Neural cell (in vitro differentiated cells): ENCODE data around the gene RPL39L. TPM values are rescaled to one million over a fixed set of nuclear protein-coding genes. Genes with fewer than 3 reads are reported as not detected.

ENCODE experiments used
- H2AFZ ChIP-seq: fragments of 200-600, 300-800 bp; sonication (generic), shearing (Covaris generic); 2 replicates; pipeline ENCODE4 v1.6.0; 2014; ENCODE audit warnings: low read depth, mild to moderate bottlenecking, antibody characterized with exemption, low read length, moderate library complexity
- H3F3A ChIP-seq: fragments of 200-600 bp; shearing (Covaris generic); 2 replicates; pipeline ENCODE4 v1.6.1; 2016; ENCODE audit warnings: mild to moderate bottlenecking, moderate library complexity, mixed read lengths, antibody characterized with exemption, low read length; ENCODE audit not compliant: insufficient read depth, poor library complexity, severe bottlenecking
- H3K27ac ChIP-seq: fragments of 200-600, 300-800 bp; sonication (generic), shearing (Covaris generic); 2 replicates; pipeline ENCODE4 v1.5.1; 2014; ENCODE audit warnings: mild to moderate bottlenecking, low read length, moderate library complexity
- H3K27me3 ChIP-seq: fragments of 300-800, 200-600 bp; sonication (generic), shearing (Covaris generic); 2 replicates; pipeline ENCODE4 v1.6.0; 2014; ENCODE audit warnings: mild to moderate bottlenecking, low read depth, low read length, moderate library complexity; ENCODE audit not compliant: insufficient read depth
- H3K36me3 ChIP-seq: fragments of 300-800, 200-600 bp; sonication (generic), shearing (Covaris generic); 2 replicates; pipeline ENCODE4 v1.5.1; 2014; ENCODE audit warnings: mild to moderate bottlenecking, antibody characterized with exemption, low read length, moderate library complexity; ENCODE audit not compliant: insufficient read depth
- H3K4me2 ChIP-seq: fragments of 300-800, 200-600 bp; sonication (generic), shearing (Covaris generic); 2 replicates; pipeline ENCODE4 v1.6.0; 2014; ENCODE audit warnings: mild to moderate bottlenecking, low read length
- H3K4me3 ChIP-seq: fragments of 300-800, 200-600 bp; sonication (generic), shearing (Covaris generic); 2 replicates; pipeline ENCODE4 v1.5.1; 2014; ENCODE audit warnings: mild to moderate bottlenecking, low read length, moderate library complexity
- H3K79me2 ChIP-seq: fragments of 200-600 bp; shearing (Covaris generic); replicated peaks from 2 replicates; pipeline ENCODE4 v1.6.0; 2014; ENCODE audit warnings: mild to moderate bottlenecking, low read length, moderate library complexity; ENCODE audit not compliant: insufficient read depth
- H3K9ac ChIP-seq: fragments of 300-800, 200-600 bp; sonication (generic), shearing (Covaris generic); 2 replicates; pipeline ENCODE4 v1.6.1; 2016; ENCODE audit warnings: mild to moderate bottlenecking, low read length, mixed read lengths
- H3K9me2 ChIP-seq: fragments of 200-600 bp; shearing (Covaris generic); 2 replicates; pipeline ENCODE4 v1.6.1; 2016; ENCODE audit warnings: mild to moderate bottlenecking, low read length, mixed read lengths; ENCODE audit not compliant: insufficient read depth
- H3K9me3 ChIP-seq: fragments of 200-600, 300-800 bp; sonication (generic), shearing (Covaris generic); 2 replicates; pipeline ENCODE4 v1.6.1; 2016; ENCODE audit warnings: mild to moderate bottlenecking, mixed run types, low read length, moderate library complexity, mixed read lengths
- H4K20me1 ChIP-seq: fragments of 200-600 bp; shearing (Covaris generic); 2 replicates; pipeline ENCODE4 v1.6.1; 2016; ENCODE audit warnings: mild to moderate bottlenecking, mixed run types; ENCODE audit not compliant: insufficient read depth
- EP300 ChIP-seq: fragments of 450-650 bp; conservative IDR thresholded peaks from 2 replicates; pipeline ENCODE4 v1.6.1; 2014; ENCODE audit warnings: antibody characterized with exemption, mild to moderate bottlenecking, moderate library complexity; ENCODE audit not compliant: poor library complexity, severe bottlenecking
- EZH2 ChIP-seq: fragments of 200-600, 300-800 bp; shearing (Covaris generic), sonication (generic); IDR thresholded peaks from 2 replicates; pipeline ENCODE4 v1.6.1; 2014; ENCODE audit warnings: antibody characterized with exemption, low read length, borderline replicate concordance, mild to moderate bottlenecking; ENCODE audit not compliant: insufficient read depth, poor library complexity, severe bottlenecking
- MXI1 ChIP-seq: fragments of 450-650 bp; conservative IDR thresholded peaks from 2 replicates; pipeline ENCODE4 v1.6.1; 2014; ENCODE audit warnings: antibody characterized with exemption, mild to moderate bottlenecking; ENCODE audit not compliant: poor library complexity, severe bottlenecking
- POLR2AphosphoS5 ChIP-seq: IDR thresholded peaks from 2 replicates; pipeline ENCODE4 v1.6.1; 2012
- RAD21 ChIP-seq: fragments of 450-650 bp; conservative IDR thresholded peaks from 2 replicates; pipeline ENCODE4 v1.6.1; 2014; ENCODE audit warnings: antibody characterized with exemption, mild to moderate bottlenecking, moderate library complexity
- SMC3 ChIP-seq: fragments of 450-650 bp; conservative IDR thresholded peaks from 2 replicates; pipeline ENCODE4 v1.6.1; 2014; ENCODE audit warnings: antibody characterized with exemption, mild to moderate bottlenecking, moderate library complexity; ENCODE audit not compliant: poor library complexity
- TAF1 ChIP-seq: IDR thresholded peaks from 2 replicates; pipeline ENCODE4 v1.6.1; 2012; ENCODE audit warnings: low read depth
- polyA plus RNA-seq: library from polyadenylated mRNA; depleted of rRNA; stranded (reverse); fragments of >200 nt; gene quantifications from 2 replicates; pipeline ENCODE4 v1.2.3, GENCODE V29; 2014
- TF ChIP-seq, protein P1 (sequence below): fragments of 450-650 bp; IDR thresholded peaks from 2 replicates; pipeline ENCODE4 v1.5.1; 2014; ENCODE audit warnings: antibody characterized with exemption, mild to moderate bottlenecking, moderate library complexity; ENCODE audit not compliant: poor library complexity, severe bottlenecking
- TF ChIP-seq, protein P2 (sequence below): IDR thresholded peaks from 2 replicates; pipeline ENCODE4 v1.6.1; 2012; ENCODE audit warnings: borderline replicate concordance

The RPL39L gene
- polyA plus RNA-seq, 1 donor from 2014 or later: 19.9 TPM

DNA sequence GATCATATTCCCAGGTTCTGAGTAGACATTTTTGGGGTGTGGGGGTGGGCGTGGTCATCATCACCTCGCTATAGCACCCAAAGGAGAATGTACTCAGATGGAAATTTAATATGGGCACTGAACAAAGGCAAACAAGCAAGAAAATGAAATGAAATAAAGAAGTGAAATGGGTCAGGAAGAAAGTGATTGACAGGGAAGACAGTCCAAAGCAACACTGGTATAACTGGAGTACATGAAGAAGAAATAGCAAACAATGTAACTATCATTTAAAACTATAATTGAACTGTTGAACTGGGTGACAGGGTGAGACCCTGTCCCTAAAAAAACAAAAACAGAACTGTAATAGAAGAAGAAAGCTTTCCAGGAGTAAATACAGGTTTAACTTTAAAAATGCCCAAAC lies 24.8 kb downstream of the RPL39L start:
- Histone ChIP-seq H3K27ac (no peak overlapping the region), H3K9me3 (no peaks in the 10 kb centered on the region), H3K36me3 (no peaks in the 10 kb centered on the region), H3F3A (no peaks in the 10 kb centered on the region), H3K9ac (no peak overlapping the region), H3K9me2 (no peaks in the 10 kb centered on the region), H3K79me2 (no peaks in the 10 kb centered on the region), H3K4me3 (no peak overlapping the region), H3K27me3 (no peaks in the 10 kb centered on the region), H4K20me1 (no peaks in the 10 kb centered on the region), H3K4me2 (no peak overlapping the region), H2AFZ (no peak overlapping the region)
- no peak for TF ChIP-seq TAF1
- TF ChIP-seq, protein P1, sequence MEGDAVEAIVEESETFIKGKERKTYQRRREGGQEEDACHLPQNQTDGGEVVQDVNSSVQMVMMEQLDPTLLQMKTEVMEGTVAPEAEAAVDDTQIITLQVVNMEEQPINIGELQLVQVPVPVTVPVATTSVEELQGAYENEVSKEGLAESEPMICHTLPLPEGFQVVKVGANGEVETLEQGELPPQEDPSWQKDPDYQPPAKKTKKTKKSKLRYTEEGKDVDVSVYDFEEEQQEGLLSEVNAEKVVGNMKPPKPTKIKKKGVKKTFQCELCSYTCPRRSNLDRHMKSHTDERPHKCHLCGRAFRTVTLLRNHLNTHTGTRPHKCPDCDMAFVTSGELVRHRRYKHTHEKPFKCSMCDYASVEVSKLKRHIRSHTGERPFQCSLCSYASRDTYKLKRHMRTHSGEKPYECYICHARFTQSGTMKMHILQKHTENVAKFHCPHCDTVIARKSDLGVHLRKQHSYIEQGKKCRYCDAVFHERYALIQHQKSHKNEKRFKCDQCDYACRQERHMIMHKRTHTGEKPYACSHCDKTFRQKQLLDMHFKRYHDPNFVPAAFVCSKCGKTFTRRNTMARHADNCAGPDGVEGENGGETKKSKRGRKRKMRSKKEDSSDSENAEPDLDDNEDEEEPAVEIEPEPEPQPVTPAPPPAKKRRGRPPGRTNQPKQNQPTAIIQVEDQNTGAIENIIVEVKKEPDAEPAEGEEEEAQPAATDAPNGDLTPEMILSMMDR: no peak
- no peak for TF ChIP-seq RAD21
- TF ChIP-seq SMC3: no peak
- TF ChIP-seq EZH2: no peak
- TF ChIP-seq, protein P2, sequence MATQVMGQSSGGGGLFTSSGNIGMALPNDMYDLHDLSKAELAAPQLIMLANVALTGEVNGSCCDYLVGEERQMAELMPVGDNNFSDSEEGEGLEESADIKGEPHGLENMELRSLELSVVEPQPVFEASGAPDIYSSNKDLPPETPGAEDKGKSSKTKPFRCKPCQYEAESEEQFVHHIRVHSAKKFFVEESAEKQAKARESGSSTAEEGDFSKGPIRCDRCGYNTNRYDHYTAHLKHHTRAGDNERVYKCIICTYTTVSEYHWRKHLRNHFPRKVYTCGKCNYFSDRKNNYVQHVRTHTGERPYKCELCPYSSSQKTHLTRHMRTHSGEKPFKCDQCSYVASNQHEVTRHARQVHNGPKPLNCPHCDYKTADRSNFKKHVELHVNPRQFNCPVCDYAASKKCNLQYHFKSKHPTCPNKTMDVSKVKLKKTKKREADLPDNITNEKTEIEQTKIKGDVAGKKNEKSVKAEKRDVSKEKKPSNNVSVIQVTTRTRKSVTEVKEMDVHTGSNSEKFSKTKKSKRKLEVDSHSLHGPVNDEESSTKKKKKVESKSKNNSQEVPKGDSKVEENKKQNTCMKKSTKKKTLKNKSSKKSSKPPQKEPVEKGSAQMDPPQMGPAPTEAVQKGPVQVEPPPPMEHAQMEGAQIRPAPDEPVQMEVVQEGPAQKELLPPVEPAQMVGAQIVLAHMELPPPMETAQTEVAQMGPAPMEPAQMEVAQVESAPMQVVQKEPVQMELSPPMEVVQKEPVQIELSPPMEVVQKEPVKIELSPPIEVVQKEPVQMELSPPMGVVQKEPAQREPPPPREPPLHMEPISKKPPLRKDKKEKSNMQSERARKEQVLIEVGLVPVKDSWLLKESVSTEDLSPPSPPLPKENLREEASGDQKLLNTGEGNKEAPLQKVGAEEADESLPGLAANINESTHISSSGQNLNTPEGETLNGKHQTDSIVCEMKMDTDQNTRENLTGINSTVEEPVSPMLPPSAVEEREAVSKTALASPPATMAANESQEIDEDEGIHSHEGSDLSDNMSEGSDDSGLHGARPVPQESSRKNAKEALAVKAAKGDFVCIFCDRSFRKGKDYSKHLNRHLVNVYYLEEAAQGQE: no peak
- TF ChIP-seq MXI1: no peak

DNA sequence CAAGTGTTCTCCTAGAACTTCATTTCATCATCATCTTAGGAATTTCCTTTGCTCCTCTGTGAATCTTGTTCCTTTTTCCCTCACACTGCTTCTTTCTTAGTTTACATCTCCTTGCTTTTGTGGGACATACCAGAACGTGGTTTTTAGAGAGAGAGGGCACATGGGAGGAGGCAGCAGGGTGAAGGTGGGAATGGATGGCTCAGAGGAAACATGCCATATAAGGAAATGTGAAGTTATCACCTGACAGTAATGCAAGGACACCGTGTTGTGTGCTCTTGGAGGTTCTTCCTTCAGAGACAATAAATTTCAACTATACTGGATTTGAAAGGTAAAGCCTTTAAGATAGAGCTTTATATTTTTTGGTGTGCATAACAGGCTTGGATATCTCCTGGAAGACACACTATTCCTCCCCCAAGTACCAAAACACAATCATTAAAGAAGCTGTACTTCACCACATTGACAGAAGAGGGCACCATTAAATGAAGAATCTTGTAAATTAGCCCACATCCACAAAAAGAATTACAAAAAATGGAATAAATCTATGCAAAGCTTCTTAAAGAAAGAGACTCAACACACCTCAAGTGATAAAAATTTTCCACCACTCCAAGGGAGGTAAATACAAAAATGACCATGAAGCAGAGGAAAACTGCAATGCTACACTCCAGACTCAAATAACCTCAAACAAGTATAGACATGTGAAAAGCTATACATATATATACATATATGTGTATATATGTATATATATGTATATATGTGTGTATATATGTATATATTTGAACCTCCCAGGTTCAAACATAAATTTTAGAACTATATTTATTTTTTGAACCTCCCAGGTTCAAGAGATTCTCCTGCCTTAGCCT lies 26.1 kb downstream of the RPL39L start:
- Histone ChIP-seq H3K27me3 (no peaks in the 10 kb centered on the region), H2AFZ (no peak overlapping the region), H3K9me2 (no peaks in the 10 kb centered on the region), H3K4me3 (no peak overlapping the region), H3F3A (no peaks in the 10 kb centered on the region), H3K36me3 (no peaks in the 10 kb centered on the region), H3K4me2 (no peak overlapping the region), H3K9ac (no peak overlapping the region), H3K27ac (no peak overlapping the region), H4K20me1 (no peaks in the 10 kb centered on the region), H3K9me3 (no peaks in the 10 kb centered on the region), H3K79me2 (no peaks in the 10 kb centered on the region)
- no peak for TF ChIP-seq MXI1
- TF ChIP-seq, protein P1: peak; percentile 50
- TF ChIP-seq EZH2: no peak
- TF ChIP-seq RAD21: peak; percentile 31
- TF ChIP-seq, protein P2: no peak
- TF ChIP-seq SMC3: peak; percentile 34
- no peak for TF ChIP-seq POLR2AphosphoS5
- no peak for TF ChIP-seq EP300
- no peak for TF ChIP-seq TAF1
